ENCODE results near the gene CASR. TPM values are rescaled to one million over a fixed set of nuclear protein-coding genes. Genes with fewer than 3 reads are reported as not detected.
"Not testable (repeated sequence)": the region's sequence is repeated elsewhere in the genome, so short reads cannot be mapped to it uniquely, and the experiment has no call there.

Gene CASR
- total RNA-seq = not detected in 2 replicates

GRCh38 chr3:122183521-122183892 lies at the start of gene CASR:
CASR (plus strand) TSS chr3:122183668; CDS start chr3:122254190, 70,522 bp downstream.
- H3K4me3 ChIP-seq (ENCODE audit: insufficient read depth, low read length) = no peak within 1 kb of the TSS
- H3K79me2 ChIP-seq (ENCODE audit: insufficient read depth, low read length) = no peaks in the 10 kb centered on the region
- H3K4me1 ChIP-seq (ENCODE audit: insufficient read depth, low read length) = no peaks in the 10 kb centered on the region
- peaks cover 21% of the 10 kb centered on the region for H3K27me3 ChIP-seq (ENCODE audit: insufficient read depth, low read length)
- no peak within 1 kb of the TSS for H2AFZ ChIP-seq (ENCODE audit: low read length)
- no peaks in the 10 kb centered on the region for H3K9me3 ChIP-seq (ENCODE audit: low read depth, low read length)
- H3K4me2 ChIP-seq (ENCODE audit: insufficient read depth, low read length) = no peak within 1 kb of the TSS
- no peak for TF ChIP-seq CTCF (IDR thresholded peaks at IDR 0.05; ENCODE audit: extremely low read depth, low read depth, low read length)
- H3K27ac ChIP-seq (ENCODE audit: low read depth, low read length) = no peak within 1 kb of the TSS
- no peak for DNase-seq (ENCODE audit: insufficient read length, low spot score, missing footprints)
- H3K36me3 ChIP-seq (ENCODE audit: insufficient read depth, low read length) = no peaks in the 10 kb centered on the region
- H4K20me1 ChIP-seq (ENCODE audit: insufficient read depth, low read length) = no peaks in the 10 kb centered on the region

GRCh38 chr3:122146466-122146865 lies 37.0 kb upstream of the CASR start:
- TF ChIP-seq CTCF (IDR thresholded peaks at IDR 0.05; ENCODE audit: extremely low read depth, low read depth, low read length) = no peak
- Histone ChIP-seq H3K27ac (ENCODE audit: low read depth, low read length) (no peak overlapping the region), H3K79me2 (ENCODE audit: insufficient read depth, low read length) (no peaks in the 10 kb centered on the region), H4K20me1 (ENCODE audit: insufficient read depth, low read length) (no peaks in the 10 kb centered on the region), H2AFZ (ENCODE audit: low read length) (no peak overlapping the region), H3K36me3 (ENCODE audit: insufficient read depth, low read length) (no peaks in the 10 kb centered on the region), H3K9me3 (ENCODE audit: low read depth, low read length) (no peaks in the 10 kb centered on the region), H3K27me3 (ENCODE audit: insufficient read depth, low read length) (no peaks in the 10 kb centered on the region), H3K4me1 (ENCODE audit: insufficient read depth, low read length) (no peaks in the 10 kb centered on the region), H3K4me2 (ENCODE audit: insufficient read depth, low read length) (no peak overlapping the region), H3K4me3 (ENCODE audit: insufficient read depth, low read length) (no peak overlapping the region)
- DNase-seq (ENCODE audit: insufficient read length, low spot score, missing footprints) = peak; percentile 32

- no peak overlapping the region for H3K27ac ChIP-seq (ENCODE audit: low read depth, low read length)
- no peak overlapping the region for H3K4me3 ChIP-seq (ENCODE audit: insufficient read depth, low read length)
- H3K27me3 ChIP-seq (ENCODE audit: insufficient read depth, low read length) = no peaks in the 10 kb centered on the region
- H2AFZ ChIP-seq (ENCODE audit: low read length) = no peak overlapping the region
- TF ChIP-seq CTCF (IDR thresholded peaks at IDR 0.05; ENCODE audit: extremely low read depth, low read depth, low read length) = no peak
- no peaks in the 10 kb centered on the region for H4K20me1 ChIP-seq (ENCODE audit: insufficient read depth, low read length)
- no peaks in the 10 kb centered on the region for H3K79me2 ChIP-seq (ENCODE audit: insufficient read depth, low read length)
- no peaks in the 10 kb centered on the region for H3K4me1 ChIP-seq (ENCODE audit: insufficient read depth, low read length)
- no peak overlapping the region for H3K4me2 ChIP-seq (ENCODE audit: insufficient read depth, low read length)
- H3K9me3 ChIP-seq (ENCODE audit: low read depth, low read length) = no peaks in the 10 kb centered on the region
- no peaks in the 10 kb centered on the region for H3K36me3 ChIP-seq (ENCODE audit: insufficient read depth, low read length)
- no peak for DNase-seq (ENCODE audit: insufficient read length, low spot score, missing footprints)
Observed at GRCh38 chr3:122148941-122149627, 34.4 kb upstream of the CASR start.

GRCh38 chr3:122151480-122151879 lies 32.0 kb upstream of the CASR start:
- Histone ChIP-seq H3K4me2 (ENCODE audit: insufficient read depth, low read length) (no peak overlapping the region), H2AFZ (ENCODE audit: low read length) (no peak overlapping the region), H3K4me3 (ENCODE audit: insufficient read depth, low read length) (no peak overlapping the region), H3K9me3 (ENCODE audit: low read depth, low read length) (no peaks in the 10 kb centered on the region), H3K36me3 (ENCODE audit: insufficient read depth, low read length) (no peaks in the 10 kb centered on the region), H3K27ac (ENCODE audit: low read depth, low read length) (no peak overlapping the region), H3K4me1 (ENCODE audit: insufficient read depth, low read length) (no peaks in the 10 kb centered on the region), H4K20me1 (ENCODE audit: insufficient read depth, low read length) (no peaks in the 10 kb centered on the region), H3K79me2 (ENCODE audit: insufficient read depth, low read length) (no peaks in the 10 kb centered on the region), H3K27me3 (ENCODE audit: insufficient read depth, low read length) (no peaks in the 10 kb centered on the region)
- DNase-seq (ENCODE audit: insufficient read length, low spot score, missing footprints) = no peak
- no peak for TF ChIP-seq CTCF (IDR thresholded peaks at IDR 0.05; ENCODE audit: extremely low read depth, low read depth, low read length)

GRCh38 chr3:122164983-122165382 lies 18.5 kb upstream of the CASR start:
- H3K27ac ChIP-seq (ENCODE audit: low read depth, low read length); H3K27me3 ChIP-seq (ENCODE audit: insufficient read depth, low read length); H2AFZ ChIP-seq (ENCODE audit: low read length); H3K4me2 ChIP-seq (ENCODE audit: insufficient read depth, low read length); DNase-seq (ENCODE audit: insufficient read length, low spot score, missing footprints); H3K36me3 ChIP-seq (ENCODE audit: insufficient read depth, low read length); H4K20me1 ChIP-seq (ENCODE audit: insufficient read depth, low read length); H3K79me2 ChIP-seq (ENCODE audit: insufficient read depth, low read length); H3K4me3 ChIP-seq (ENCODE audit: insufficient read depth, low read length); H3K9me3 ChIP-seq (ENCODE audit: low read depth, low read length); H3K4me1 ChIP-seq (ENCODE audit: insufficient read depth, low read length): not testable (repeated sequence)
